WTC11 (cell line): Measurements from ENCODE around the gene LCT.

Experiments used
- ARID4B ChIP-seq: sonication (generic); formaldehyde crosslinking; IDR thresholded peaks from 2 replicates; pipeline ENCODE4 v1.8.0; 2023; ENCODE audit warnings: missing genetic modification reagents, mild to moderate bottlenecking, borderline replicate concordance
- FOXJ3 ChIP-seq: sonication (generic); formaldehyde crosslinking; IDR thresholded peaks from 2 replicates; pipeline ENCODE4 v1.9.0; 2021; ENCODE audit warnings: missing genetic modification reagents, mild to moderate bottlenecking, borderline replicate concordance
- FOXP1 ChIP-seq: sonication (generic); formaldehyde crosslinking; IDR thresholded peaks from 2 replicates; pipeline ENCODE4 v1.8.0; 2022; ENCODE audit warnings: missing genetic modification reagents, mild to moderate bottlenecking, moderate library complexity, borderline replicate concordance
- MXD4 ChIP-seq: fragments of 250-450 bp; sonication (Bioruptor Pico); IDR thresholded peaks from 2 replicates; pipeline ENCODE4 v1.8.0; 2021; ENCODE audit warnings: mild to moderate bottlenecking, moderate library complexity, borderline replicate concordance
- NR3C1 ChIP-seq: sonication (generic); formaldehyde crosslinking; conservative IDR thresholded peaks from 2 replicates; pipeline ENCODE4 v1.8.1; 2023; ENCODE audit warnings: low read depth, mild to moderate bottlenecking, missing genetic modification reagents
- PRDM15 ChIP-seq: sonication (generic); formaldehyde crosslinking; IDR thresholded peaks from 2 replicates; pipeline ENCODE4 v1.8.0; 2022; ENCODE audit warnings: missing genetic modification reagents
- PRRX2 ChIP-seq: fragments of 250-450 bp; sonication (Bioruptor Pico); IDR thresholded peaks from 2 replicates; pipeline ENCODE4 v1.8.0; 2021; ENCODE audit warnings: mild to moderate bottlenecking
- TP53 ChIP-seq: sonication (generic); formaldehyde crosslinking; IDR thresholded peaks from 2 replicates; pipeline ENCODE4 v1.8.1; 2023; ENCODE audit warnings: mild to moderate bottlenecking, missing genetic modification reagents
- USF1 ChIP-seq: sonication (generic); formaldehyde crosslinking; IDR thresholded peaks from 2 replicates; pipeline ENCODE4 v1.8.0; 2022; ENCODE audit warnings: mild to moderate bottlenecking, missing genetic modification reagents
- ZSCAN18 ChIP-seq: fragments of 250-450 bp; sonication (Bioruptor Pico); IDR thresholded peaks from 2 replicates; pipeline ENCODE4 v2.1.2; 2022; ENCODE audit warnings: mild to moderate bottlenecking, moderate library complexity
- TF ChIP-seq, protein P1 (sequence below): fragments of 200-600 bp; IDR thresholded peaks from 2 replicates; pipeline ENCODE4 v1.8.0; 2022; ENCODE audit warnings: antibody characterized with exemption
- TF ChIP-seq, protein P2 (sequence below): sonication (generic); formaldehyde crosslinking; IDR thresholded peaks from 2 replicates; pipeline ENCODE4 v1.8.1; 2023; ENCODE audit warnings: mild to moderate bottlenecking, missing genetic modification reagents, moderate library complexity

- TF ChIP-seq FOXJ3 (CRISPR knock-in tag) (no peak), NR3C1 (CRISPR knock-in tag) (no peak), USF1 (no peak), ZSCAN18 (CRISPR knock-in tag) (no peak), ARID4B (CRISPR knock-in tag) (no peak), FOXP1 (no peak), MXD4 (CRISPR knock-in tag) (no peak), PRRX2 (no peak), TP53 (CRISPR knock-in tag) (no peak), PRDM15 (CRISPR knock-in tag) (no peak)
- TF ChIP-seq, protein P1, sequence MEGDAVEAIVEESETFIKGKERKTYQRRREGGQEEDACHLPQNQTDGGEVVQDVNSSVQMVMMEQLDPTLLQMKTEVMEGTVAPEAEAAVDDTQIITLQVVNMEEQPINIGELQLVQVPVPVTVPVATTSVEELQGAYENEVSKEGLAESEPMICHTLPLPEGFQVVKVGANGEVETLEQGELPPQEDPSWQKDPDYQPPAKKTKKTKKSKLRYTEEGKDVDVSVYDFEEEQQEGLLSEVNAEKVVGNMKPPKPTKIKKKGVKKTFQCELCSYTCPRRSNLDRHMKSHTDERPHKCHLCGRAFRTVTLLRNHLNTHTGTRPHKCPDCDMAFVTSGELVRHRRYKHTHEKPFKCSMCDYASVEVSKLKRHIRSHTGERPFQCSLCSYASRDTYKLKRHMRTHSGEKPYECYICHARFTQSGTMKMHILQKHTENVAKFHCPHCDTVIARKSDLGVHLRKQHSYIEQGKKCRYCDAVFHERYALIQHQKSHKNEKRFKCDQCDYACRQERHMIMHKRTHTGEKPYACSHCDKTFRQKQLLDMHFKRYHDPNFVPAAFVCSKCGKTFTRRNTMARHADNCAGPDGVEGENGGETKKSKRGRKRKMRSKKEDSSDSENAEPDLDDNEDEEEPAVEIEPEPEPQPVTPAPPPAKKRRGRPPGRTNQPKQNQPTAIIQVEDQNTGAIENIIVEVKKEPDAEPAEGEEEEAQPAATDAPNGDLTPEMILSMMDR: no peak
- TF ChIP-seq, protein P2, sequence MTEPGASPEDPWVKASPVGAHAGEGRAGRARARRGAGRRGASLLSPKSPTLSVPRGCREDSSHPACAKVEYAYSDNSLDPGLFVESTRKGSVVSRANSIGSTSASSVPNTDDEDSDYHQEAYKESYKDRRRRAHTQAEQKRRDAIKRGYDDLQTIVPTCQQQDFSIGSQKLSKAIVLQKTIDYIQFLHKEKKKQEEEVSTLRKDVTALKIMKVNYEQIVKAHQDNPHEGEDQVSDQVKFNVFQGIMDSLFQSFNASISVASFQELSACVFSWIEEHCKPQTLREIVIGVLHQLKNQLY (CRISPR knock-in tag): no peak
Observed at GRCh38 chr2:135874777-135875365, 37.9 kb upstream of the LCT start.
